Smooth muscle cell (in vitro differentiated cells): ENCODE measurements around the gene ZNF573. TPM values are rescaled to one million over a fixed set of nuclear protein-coding genes. Genes with fewer than 3 reads are reported as not detected.

ENCODE experiments used
- DNase-seq: peaks from one replicate; lab custom pipeline; 2025; ENCODE audit not compliant: unreplicated experiment; lab: John Stamatoyannopoulos, UW
- H2AFZ ChIP-seq: fragments of 200-600 bp; sonication (generic); 2 replicates; pipeline ENCODE4 v1.6.0; 2016; ENCODE audit warnings: antibody characterized with exemption, low read depth, mild to moderate bottlenecking
- H3F3A ChIP-seq: fragments of 200-600 bp; sonication (generic); 2 replicates; pipeline ENCODE4 v1.6.0; 2017; ENCODE audit warnings: antibody characterized with exemption, low read depth
- H3K27ac ChIP-seq: fragments of 200-600 bp; sonication (generic); 2 replicates; pipeline ENCODE4 v1.5.1; 2016; ENCODE audit warnings: low read depth, mild to moderate bottlenecking
- H3K27me3 ChIP-seq: fragments of 200-600 bp; sonication (generic); 2 replicates; pipeline ENCODE4 v1.6.1; 2016; ENCODE audit warnings: low read depth, mild to moderate bottlenecking
- H3K36me3 ChIP-seq: fragments of 200-600 bp; sonication (generic); 2 replicates; pipeline ENCODE4 v1.5.1; 2016; ENCODE audit warnings: low read depth
- H3K4me1 ChIP-seq: fragments of 200-600 bp; sonication (generic); 2 replicates; pipeline ENCODE4 v1.5.1; 2016; ENCODE audit warnings: low read depth
- H3K4me2 ChIP-seq: fragments of 200-600 bp; sonication (generic); 2 replicates; pipeline ENCODE4 v1.6.0; 2016; ENCODE audit warnings: mild to moderate bottlenecking
- H3K4me3 ChIP-seq: fragments of 200-600 bp; sonication (generic); 2 replicates; pipeline ENCODE4 v1.5.1; 2016; ENCODE audit warnings: mild to moderate bottlenecking
- H3K79me2 ChIP-seq: fragments of 200-600 bp; sonication (generic); 2 replicates; pipeline ENCODE4 v1.6.0; 2016; ENCODE audit warnings: low read depth, mild to moderate bottlenecking
- H3K9ac ChIP-seq: fragments of 200-600 bp; sonication (generic); 2 replicates; pipeline ENCODE4 v1.6.0; 2016; ENCODE audit warnings: low read depth
- H3K9me3 ChIP-seq: fragments of 200-600 bp; sonication (generic); replicated peaks from 2 replicates; pipeline ENCODE4 v1.5.1; 2016; ENCODE audit warnings: low read depth
- H4K20me1 ChIP-seq: fragments of 200-600 bp; sonication (generic); 2 replicates; pipeline ENCODE4 v1.6.0; 2016; ENCODE audit warnings: low read depth
- CTCF ChIP-seq: fragments of 200-600 bp; sonication (generic); IDR thresholded peaks from 2 replicates; pipeline ENCODE4 v1.5.1; 2017; ENCODE audit warnings: borderline replicate concordance, mild to moderate bottlenecking, antibody characterized with exemption; ENCODE audit not compliant: insufficient read depth, poor library complexity, severe bottlenecking
- WGBS: methylation state at CpG from one replicate; pipeline ENCODE4 v1.1.7; 2016; ENCODE audit warnings: low lambda C conversion rate; 5-methylcytosine and 5-hydroxymethylcytosine counted together
- polyA plus RNA-seq: library from polyadenylated mRNA; unstranded; fragments of >200 nt; fragmentation: Nextera tagmentation; extraction: Ambion mirVana; gene quantifications from 2 replicates; pipeline ENCODE4 v1.2.1, GENCODE V29; 2016
- total RNA-seq: library from RNA; depleted of rRNA; stranded (reverse); fragments of >200 nt; gene quantifications from 2 replicates; pipeline ENCODE4 v1.2.3, GENCODE V29; 2014

ZNF573 gene
- total and polyA plus RNA-seq, 2 experiments from 2014 or later = 2.5 to 3.3 TPM

- no peaks in the 10 kb centered on the region for H3K27me3 ChIP-seq
- H4K20me1 ChIP-seq = no peaks in the 10 kb centered on the region
- no peak for DNase-seq
- no peak overlapping the region for H3K9ac ChIP-seq
- no peak overlapping the region for H3K4me3 ChIP-seq
- peaks cover 16% of the 10 kb centered on the region for H3K9me3 ChIP-seq
- no peak overlapping the region for H2AFZ ChIP-seq
- H3K79me2 ChIP-seq = no peaks in the 10 kb centered on the region
- H3K4me2 ChIP-seq = no peak overlapping the region
- no peak overlapping the region for H3K27ac ChIP-seq
- TF ChIP-seq CTCF = no peak
- 92% methylated on average over 5 of the region's 5 CpGs for WGBS
- H3K4me1 ChIP-seq = no peaks in the 10 kb centered on the region
- no peaks in the 10 kb centered on the region for H3K36me3 ChIP-seq
- H3F3A ChIP-seq = no peaks in the 10 kb centered on the region
These were observed 30.0 kb upstream of the ZNF573 start for GRCh38 chr19:37809366-37809765.

- no peaks in the 10 kb centered on the region for H3K79me2 ChIP-seq
- H3K4me3 ChIP-seq = no peak overlapping the region
- WGBS = 76% methylated on average over 7 of the region's 7 CpGs
- H3K9me3 ChIP-seq = peaks cover 26% of the 10 kb centered on the region
- H3K27me3 ChIP-seq = no peaks in the 10 kb centered on the region
- no peak overlapping the region for H3K9ac ChIP-seq
- H4K20me1 ChIP-seq = no peaks in the 10 kb centered on the region
- TF ChIP-seq CTCF = no peak
- DNase-seq = no peak
- H3K4me1 ChIP-seq = no peaks in the 10 kb centered on the region
- no peaks in the 10 kb centered on the region for H3F3A ChIP-seq
- H3K4me2 ChIP-seq = no peak overlapping the region
- H2AFZ ChIP-seq = no peak overlapping the region
- H3K36me3 ChIP-seq = no peaks in the 10 kb centered on the region
- H3K27ac ChIP-seq = no peak overlapping the region
These were observed 24.0 kb upstream of the ZNF573 start for GRCh38 chr19:37803249-37803840.

- H3K36me3 ChIP-seq = no peaks in the 10 kb centered on the region
- no peak for DNase-seq
These were observed 11.0 kb upstream of the ZNF573 start for GRCh38 chr19:37790244-37790925.

More at GRCh38 chr19:37790244-37790925, 11.0 kb upstream of the ZNF573 start:
- Histone ChIP-seq H3K4me2 (no peak overlapping the region), H3K27me3 (no peaks in the 10 kb centered on the region), H3K4me3 (no peak overlapping the region), H3K79me2 (no peaks in the 10 kb centered on the region), H3K9ac (no peak overlapping the region), H3K4me1 (no peaks in the 10 kb centered on the region), H3F3A (no peaks in the 10 kb centered on the region), H3K27ac (no peak overlapping the region), H4K20me1 (no peaks in the 10 kb centered on the region), H2AFZ (no peak overlapping the region), H3K9me3 (peaks cover 3% of the 10 kb centered on the region)
- WGBS = 97% methylated on average over 46 of the region's 46 CpGs
- no peak for TF ChIP-seq CTCF
